Epithelial cell of proximal tubule (primary cell): ENCODE results near the gene KIF26B. TPM values are rescaled to one million over a fixed set of nuclear protein-coding genes. Genes with fewer than 3 reads are reported as not detected.

ENCODE experiments used
- DNase-seq: peaks from one replicate; pipeline ENCODE4 v3.0.0-alpha.2; 2011; ENCODE audit warnings: low read depth
- H3K4me3 ChIP-seq: 2 replicates; pipeline ENCODE4 v1.5.1; 2011; ENCODE audit warnings: low read depth, mild to moderate bottlenecking, low read length
- total RNA-seq: library from RNA; depleted of rRNA; stranded (reverse); fragments of >200 nt; gene quantifications from 2 replicates; pipeline ENCODE4 v1.2.3, GENCODE V29; 2015
- TF ChIP-seq, protein P1 (sequence below): conservative IDR thresholded peaks from 2 replicates; pipeline ENCODE4 v1.5.1; 2012; ENCODE audit warnings: low read depth, mild to moderate bottlenecking, low read length

KIF26B gene
- total RNA-seq, 1 donor from 2014 or later: 2.8 TPM

DNA sequence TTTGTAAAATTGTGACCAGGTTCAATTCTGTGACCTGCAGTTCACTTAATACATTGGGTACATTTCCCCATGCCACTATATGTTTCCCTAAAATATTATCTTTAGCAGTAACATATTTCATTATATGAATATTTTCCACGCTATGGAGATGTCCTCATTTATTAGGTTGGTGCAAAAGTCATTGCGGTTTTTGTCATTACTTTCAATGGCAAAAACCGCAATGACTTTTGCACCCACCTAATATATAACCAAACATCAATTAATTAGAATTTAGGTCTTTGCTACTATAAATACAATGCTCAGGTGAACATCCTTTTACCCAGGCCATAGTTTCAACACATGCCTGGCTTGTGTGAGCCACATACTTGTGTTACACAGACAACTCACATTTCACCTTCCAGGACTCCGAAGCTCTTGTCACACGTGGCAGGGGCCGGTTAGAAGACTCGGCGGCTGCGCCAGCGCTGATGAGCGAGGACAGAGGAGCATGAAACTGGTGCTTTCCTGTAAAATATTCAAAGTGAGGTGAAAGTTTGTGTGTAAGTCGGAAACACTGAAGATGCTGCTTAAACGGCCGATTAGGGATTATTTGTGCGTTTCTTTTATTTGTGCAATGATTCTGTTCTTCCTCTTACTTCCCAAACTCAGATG is 215.5 kb downstream of the KIF26B start:
- TF ChIP-seq, protein P1, sequence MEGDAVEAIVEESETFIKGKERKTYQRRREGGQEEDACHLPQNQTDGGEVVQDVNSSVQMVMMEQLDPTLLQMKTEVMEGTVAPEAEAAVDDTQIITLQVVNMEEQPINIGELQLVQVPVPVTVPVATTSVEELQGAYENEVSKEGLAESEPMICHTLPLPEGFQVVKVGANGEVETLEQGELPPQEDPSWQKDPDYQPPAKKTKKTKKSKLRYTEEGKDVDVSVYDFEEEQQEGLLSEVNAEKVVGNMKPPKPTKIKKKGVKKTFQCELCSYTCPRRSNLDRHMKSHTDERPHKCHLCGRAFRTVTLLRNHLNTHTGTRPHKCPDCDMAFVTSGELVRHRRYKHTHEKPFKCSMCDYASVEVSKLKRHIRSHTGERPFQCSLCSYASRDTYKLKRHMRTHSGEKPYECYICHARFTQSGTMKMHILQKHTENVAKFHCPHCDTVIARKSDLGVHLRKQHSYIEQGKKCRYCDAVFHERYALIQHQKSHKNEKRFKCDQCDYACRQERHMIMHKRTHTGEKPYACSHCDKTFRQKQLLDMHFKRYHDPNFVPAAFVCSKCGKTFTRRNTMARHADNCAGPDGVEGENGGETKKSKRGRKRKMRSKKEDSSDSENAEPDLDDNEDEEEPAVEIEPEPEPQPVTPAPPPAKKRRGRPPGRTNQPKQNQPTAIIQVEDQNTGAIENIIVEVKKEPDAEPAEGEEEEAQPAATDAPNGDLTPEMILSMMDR: no peak
- no peak overlapping the region for H3K4me3 ChIP-seq
- no peak for DNase-seq

DNA sequence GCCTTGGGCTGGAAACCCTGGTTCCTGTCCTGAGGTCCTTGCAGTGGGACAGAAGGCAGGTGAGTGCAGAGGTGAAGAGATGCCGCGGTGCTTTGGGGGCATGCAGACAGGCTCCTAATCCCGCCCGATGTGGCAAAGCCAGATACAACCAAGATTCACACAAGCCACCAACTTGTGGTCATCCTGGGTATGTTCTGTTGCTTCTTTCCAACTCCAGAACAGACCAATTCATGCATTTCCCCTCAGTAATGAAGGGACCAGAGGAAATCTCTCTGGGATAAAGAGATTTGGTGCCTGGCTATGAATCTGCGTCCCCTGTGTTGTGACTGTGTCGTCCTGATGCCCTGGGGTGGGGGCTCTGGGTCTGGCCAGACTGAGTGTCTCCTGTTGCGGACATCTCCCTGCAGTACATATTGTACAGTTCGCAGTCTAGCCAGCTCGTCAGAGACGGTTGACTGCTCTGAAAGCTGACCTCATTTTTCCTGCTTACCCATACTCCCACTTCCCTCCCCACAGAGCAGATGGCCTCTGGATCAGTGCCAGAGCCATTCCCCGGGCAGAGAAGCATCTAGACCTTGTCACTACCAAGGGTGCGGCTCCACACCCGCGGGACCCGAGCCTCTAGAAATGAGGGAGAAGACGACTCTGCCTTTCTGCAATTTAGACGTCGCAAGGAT is 216.3 kb downstream of the KIF26B start:
- H3K4me3 ChIP-seq: peak overlapping the region; percentile 20
- no peak for DNase-seq

DNA sequence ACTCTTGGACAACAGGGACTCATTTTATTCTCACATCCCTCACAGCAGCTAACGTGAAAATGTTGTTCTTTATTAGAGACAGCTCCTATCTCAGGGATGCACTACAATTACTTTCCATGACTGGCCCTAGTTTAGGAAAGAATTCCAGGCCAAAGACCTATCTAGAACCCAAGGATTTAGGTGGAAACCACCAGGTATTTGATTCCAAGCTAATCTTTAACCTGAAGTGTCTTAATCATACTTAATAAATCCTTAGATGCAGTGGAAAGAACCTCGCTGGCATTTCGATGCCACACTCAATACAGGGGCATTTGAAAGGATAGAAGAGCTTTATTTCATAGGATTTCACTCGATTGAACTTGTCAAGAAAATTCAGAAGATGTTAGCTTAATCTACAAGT is 218.3 kb downstream of the KIF26B start:
- no peak overlapping the region for H3K4me3 ChIP-seq
- TF ChIP-seq, protein P1: no peak
- DNase-seq: no peak

More for the DNA sequence above, 216.3 kb downstream of the KIF26B start:
- TF ChIP-seq, protein P1: no peak

DNA sequence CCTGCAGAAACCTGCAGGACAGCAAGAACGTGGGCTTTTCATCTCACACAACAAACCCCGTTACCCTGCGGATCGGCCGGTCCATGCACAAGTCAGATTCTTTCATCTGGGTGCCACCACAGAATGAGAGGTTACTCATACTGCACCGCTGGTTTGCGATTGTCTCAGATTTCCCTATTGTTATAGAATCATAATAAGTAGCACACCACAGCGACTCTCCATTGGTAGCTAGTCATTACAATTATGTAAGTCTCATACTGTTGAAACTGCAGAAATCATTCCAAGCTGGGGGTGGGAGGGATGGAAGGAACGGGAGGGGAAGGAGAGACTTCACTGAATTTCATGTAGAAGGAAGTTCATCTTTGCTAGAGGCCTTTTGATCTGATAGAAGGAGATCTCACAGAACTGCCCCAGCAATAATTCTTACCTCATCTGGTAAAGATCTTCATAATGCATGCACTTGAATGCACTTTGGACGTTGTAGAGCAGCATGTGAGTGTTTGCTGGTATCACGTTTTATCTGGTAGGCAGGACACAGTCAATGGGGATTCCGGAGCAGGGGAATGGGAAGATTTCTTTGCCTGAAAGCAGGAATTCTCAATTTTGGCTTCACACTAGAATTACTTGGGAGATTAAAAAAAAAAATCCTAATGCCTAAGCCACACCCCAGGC is 221.1 kb downstream of the KIF26B start:
- TF ChIP-seq, protein P1: no peak
- no peak for DNase-seq
- H3K4me3 ChIP-seq: no peak overlapping the region

DNA sequence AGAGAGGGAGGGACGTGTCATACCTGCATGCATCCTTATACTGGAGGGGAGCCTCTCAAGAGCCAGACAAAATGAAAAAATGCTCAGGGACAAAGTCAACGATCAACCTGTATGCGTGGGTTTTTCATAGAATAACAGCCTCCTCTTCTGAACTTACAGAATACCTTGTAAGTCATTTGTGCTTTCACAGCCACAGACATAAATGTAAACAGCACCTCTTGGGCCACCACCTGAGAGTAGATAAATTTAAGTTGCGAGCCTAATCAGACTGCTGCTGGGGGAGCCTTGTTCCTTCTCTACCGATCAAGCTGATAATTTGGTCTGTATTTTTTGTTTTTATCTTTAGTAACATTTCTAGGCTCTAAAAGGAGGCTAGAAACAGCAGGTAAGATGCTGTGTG is 223.1 kb downstream of the KIF26B start:
- TF ChIP-seq, protein P1: no peak
- DNase-seq: no peak
- no peak overlapping the region for H3K4me3 ChIP-seq

DNA sequence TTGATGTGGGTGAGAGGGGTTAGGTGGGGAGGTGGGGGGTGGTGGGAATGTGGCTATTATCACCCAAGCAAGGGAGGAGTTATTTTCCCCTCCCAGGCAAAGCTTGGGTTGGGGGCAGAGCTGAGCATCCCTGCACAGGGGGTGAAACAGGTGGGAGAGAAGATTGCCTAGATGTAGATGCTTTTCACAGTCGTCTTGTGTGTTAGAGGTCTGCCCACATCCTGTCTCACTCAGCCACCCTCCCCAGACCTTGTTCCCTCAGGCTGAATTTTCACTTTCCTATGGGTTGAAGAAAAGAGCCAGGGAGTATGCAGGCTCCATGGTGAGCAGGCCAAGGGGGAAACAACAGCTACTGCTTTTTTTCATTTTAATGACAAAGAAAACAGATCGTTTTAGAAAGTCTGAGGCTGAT is 223.5 kb downstream of the KIF26B start:
- no peak for DNase-seq
- TF ChIP-seq, protein P1: no peak
- no peak overlapping the region for H3K4me3 ChIP-seq
